Measurements from ENCODE around the gene PAQR7.
A peak's percentile ranks its signal among the peaks of the same experiment; 100 is the strongest.

The PAQR7 gene

DNA sequence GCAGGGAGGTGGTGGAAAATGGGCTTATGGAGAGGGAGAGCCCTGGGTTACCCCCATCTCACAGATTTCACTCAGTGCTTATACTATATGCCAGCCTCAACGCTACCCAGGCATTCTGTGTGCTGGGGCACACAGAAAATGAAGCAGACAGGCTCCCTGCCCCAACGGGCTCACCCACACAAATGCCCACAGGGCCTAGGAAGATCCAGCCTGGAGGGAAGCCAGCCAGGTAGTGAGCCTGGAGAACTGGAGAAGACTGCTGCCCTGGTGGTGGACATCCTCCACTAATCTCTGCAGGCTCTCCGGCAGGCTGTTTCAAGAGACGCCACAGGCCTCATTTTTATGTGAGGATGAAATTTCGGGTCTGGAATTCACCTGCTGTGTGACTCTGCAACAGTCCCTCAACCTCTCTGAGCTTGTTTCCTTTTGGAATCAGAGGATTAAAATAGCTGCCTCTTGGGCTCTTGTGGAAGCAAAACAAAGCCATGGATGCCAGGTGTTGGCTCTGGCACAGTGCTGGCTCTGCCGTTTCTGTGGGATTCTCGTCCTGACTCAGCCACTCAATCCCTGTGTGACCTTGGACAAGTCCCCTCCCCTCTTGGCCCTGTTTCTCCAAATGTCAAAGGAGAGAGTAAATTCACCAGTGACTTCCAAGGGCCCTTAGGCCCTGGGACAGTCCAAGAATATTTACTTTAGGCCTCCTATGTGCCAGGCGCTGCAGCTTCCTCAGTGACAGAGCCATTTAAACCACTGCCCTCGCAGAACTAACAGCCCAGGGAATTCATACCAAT, 3.6 kb downstream of the PAQR7 start:
- DNase-seq, result no peak

DNA sequence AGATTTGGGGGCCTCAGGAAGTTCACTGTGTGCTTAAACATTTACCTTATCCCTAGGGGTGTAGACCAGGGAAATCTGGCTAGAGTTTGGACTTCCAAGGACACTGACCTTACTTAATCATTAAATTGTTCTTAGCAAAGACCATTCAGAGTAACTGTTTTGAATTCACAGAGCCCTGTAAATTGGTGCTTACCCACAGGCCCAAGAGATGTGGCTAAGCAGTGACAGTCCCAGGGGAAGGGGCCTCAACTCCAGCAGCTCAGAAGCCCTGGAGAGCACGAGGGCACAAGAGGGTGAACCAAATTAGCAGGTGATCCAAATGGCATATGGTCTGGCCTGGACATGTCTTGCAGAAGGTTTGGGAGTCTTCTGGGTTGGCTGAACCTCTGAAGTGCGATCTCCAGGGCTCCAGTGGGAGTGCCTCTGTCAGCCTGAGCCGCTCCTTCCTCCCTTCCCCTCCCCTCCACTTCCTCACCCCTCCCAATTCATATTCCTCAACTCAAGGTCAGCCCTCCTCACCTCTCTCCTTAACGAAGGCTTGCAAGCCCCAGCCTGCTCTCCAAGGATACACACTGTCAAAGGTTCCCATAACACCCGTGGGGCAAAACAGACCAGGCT, 4.3 kb downstream of the PAQR7 start:
- DNase-seq, result no peak

DNA sequence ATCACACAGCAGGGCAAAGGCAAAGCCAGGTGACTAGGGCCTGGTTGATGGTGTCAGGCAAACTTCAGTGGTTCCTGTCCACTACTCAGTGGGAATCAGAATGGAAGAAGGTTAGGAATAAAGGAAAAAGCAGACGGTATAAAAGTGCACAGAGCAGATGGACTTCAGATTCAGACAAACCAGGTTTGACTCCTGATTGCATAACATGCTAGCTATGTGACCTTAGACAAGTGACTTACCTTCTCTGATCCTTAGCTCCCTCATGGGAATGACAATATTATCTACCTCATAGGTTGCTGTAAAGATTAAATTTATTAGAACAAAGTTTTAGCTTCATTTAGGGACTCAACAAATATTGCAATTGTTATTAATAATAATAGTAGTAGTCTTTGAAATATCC, 4.9 kb downstream of the PAQR7 start:
- DNase-seq, result no peak

DNA sequence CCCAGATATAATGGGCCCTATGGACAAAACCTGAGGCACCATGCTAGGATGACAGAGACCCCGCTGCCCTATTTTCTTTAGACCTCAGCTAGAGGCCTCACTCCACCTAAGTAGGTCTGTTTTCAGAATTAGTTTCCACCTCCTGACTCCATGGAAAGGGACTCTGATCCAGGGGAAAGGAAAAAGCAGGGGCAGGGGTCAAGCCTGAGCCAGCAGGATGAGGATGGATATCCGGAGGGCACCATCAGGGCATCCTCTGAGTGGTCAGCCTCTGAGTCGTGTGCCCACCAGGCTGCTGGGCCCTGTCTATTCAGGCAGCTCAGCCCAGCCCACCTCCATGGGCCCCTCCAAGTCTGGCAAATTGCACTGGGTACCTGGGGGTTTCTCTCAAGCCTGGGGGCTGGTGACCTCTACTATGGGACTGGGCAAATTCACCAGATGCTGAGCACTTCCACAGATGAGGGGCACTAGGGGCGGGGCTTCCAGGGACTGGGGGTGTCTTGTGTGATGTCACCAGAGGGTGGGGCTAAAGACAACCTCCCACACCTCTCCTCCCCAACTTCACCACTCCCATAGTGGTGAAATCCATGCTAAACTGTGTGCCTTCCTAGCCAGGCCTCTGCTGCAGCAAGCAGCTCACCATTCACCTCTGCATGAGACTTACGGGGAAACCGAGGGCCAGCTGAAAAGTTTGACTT, 5.5 kb downstream of the PAQR7 start:
- DNase-seq, result no peak

DNA sequence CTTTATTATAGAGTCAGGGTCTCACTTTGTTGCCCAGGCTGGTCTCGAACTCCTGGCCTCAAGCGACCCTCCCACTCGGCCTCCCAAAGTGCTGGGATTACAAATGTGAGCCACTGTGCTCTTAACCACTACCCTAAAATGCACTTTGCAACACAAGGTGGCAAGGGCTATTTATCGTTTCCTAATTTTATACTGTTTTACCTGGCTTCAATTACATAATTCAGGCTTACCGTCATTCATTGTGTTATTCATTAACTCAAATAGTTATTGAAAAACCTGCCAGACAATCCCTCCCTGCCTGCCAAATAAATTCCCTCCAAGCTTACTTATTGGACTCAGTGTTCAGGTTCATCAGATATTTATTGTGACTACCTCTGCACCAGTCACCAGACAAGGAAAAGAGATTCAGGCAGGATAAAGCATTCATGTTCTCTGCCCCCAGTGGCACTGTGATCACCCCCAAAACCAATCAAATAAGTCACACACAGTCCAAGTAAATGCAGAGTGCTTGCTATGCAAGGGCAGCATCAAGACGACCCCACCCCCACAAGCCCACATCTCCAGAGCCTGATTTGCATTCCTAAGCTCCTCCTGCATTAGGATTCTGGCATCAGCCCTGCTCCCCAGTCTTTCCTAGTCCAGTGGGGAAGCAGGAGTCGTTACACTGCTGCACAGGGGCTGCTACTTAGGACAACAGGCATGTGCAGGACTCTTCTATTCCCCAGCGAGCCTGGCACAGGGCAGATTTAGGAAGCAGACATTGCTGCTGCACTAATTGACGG, 8.1 kb downstream of the PAQR7 start:
- no peak for DNase-seq

DNA sequence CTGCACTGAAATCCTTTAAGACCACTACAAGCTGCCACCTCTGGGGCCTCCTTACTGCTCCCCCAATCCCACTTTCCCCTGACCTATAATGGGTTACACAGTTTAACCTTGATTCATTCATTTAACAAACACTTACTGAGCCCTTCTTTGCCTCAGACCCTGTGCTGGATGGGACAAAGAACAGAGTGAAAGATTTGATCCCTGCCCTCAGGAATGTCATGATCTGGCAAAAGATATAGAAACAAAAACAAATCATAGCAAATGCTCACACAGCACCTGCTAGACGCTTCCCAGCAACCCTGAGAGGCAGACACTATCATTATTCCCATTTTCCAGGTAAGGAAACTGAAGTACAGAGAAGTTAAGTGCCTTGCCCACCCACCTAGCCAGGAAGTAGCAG, 9.2 kb downstream of the PAQR7 start:
- DNase-seq, result no peak

DNA sequence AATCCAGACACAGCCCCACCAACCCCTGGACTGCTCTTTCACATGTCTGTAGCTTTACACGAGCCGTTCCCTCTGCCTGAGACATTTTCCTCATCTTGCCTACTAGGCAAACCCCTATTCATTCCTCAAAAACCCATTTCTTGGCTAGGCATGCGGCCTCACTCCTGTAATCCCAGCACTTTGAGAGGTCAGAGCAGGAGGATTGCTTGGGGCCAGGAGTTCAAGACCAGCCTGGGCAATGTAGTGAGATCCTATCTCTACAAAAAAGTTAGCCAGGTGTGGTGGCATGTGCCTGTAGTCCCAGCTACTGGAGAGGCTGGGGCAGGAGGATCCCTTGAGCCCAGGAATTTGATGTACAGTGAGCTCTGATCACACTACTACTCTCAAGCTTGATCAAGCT, 11.1 kb downstream of the PAQR7 start:
- DNase-seq, result no peak

DNA sequence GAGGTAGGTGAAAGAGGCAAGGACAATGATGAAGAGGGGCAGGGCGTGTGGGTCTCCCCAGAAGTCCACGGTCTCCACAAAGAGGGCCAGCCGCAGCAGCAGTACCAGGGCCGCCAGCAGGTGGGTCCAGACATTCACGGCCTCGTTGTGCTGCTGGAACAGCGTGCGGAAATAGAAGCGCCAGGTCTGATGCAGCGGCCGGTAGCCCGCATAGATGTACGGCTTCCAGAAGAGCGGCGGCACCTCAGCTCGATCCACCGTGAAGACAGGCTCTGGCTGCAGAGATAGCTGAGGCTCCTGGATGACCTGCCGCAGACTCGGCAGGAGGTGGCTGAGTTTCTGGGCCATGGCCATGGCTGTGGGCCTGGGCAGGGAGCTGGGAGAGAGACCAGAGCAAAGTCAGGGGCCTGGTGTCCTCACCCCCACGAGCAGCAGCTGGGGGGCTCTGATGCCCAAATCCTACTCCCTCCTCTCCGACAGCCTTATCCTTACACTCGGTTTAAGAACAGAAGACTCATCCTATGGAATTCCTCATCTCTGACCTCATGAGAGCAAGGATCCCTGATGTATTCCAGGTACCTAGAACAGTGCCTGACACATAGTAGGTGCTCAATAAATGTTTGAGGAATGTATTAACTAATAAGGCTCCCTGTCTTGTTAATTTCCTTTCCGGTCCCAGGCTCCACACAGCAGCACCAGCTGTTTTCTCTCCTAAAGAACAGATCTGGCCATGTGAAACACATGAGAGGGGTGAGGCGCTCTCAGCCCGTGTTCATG, 11.8 kb downstream of the PAQR7 start:
- DNase-seq, result no peak

DNA sequence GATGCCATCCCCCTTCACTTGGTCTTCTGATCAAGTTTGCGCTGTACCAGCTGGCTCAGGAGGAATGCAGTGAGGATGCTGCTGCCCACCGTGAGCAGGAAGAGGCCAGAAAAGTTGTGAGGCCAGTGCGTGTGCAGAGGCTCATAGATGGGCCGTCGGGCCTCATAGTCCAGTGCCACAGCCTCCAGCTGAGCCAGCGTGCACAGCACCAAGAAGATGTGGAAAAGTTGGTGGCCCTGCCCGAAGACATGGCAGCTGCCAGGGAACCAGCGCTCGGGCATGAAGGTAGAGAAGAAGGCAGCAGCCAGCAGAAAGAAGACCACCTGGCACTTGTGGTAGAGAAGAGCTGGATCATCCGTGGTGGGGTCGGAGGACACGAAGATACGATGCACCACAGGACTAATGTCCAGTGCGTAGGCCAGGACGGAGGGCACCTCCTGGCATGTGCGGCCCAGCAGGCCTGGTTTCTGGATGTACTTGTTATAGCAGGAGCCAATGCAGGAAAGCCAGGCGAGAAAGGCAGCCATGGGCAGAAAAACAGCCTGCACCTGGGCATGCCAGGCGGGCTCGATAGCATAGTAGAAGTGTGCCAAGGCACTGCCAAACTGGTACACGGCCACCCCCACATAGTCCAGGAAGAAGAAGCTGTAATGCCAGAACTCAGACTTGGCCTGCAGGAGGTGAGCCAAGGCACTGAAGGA, 12.6 kb downstream of the PAQR7 start:
- DNase-seq, result no peak

DNA sequence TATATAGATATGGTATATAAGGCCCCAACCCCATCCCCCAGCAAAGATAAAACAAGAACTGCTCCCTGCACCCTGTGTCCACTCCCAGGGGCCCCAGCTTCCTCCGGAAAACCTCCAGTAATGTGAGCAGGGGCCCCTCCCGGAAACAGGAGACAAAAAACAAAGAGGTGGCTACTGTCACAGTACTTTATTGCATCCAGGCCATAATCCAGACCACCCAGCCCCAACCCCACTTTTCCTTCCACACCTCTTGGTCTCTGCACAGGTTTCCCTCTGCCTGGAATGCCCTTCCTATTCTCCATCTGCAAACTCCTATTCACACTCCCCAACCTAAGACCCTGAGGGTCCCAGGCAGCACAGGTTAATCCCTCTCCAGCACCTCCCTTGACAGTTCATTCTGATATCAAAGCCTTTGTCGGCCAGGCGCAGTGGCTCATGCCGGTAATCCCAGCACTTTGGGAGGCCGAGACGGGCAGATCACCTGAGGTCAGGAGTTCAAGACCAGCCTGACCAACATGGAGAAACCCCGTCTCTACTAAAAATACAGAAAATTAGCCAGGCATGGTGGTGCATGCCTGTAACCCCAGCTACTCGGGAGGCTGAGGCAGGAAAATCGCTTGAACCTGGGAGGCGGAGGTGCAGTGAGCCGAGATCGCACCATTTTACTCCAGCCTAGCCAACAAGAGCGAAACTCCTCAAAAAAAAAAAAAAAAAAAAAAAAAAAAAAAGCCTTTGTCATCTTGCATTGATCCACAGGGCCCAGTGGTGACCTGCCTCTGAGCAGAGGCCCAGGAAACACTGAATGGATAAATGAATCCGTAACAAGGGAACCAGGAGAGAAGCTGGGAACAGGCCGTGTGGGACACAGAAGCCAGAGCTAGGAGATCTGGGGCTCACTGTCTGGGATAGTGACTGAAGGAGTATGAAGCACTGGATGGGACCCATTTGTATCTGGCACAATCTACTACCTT, 13.9 kb downstream of the PAQR7 start:
- no peak for DNase-seq

DNA sequence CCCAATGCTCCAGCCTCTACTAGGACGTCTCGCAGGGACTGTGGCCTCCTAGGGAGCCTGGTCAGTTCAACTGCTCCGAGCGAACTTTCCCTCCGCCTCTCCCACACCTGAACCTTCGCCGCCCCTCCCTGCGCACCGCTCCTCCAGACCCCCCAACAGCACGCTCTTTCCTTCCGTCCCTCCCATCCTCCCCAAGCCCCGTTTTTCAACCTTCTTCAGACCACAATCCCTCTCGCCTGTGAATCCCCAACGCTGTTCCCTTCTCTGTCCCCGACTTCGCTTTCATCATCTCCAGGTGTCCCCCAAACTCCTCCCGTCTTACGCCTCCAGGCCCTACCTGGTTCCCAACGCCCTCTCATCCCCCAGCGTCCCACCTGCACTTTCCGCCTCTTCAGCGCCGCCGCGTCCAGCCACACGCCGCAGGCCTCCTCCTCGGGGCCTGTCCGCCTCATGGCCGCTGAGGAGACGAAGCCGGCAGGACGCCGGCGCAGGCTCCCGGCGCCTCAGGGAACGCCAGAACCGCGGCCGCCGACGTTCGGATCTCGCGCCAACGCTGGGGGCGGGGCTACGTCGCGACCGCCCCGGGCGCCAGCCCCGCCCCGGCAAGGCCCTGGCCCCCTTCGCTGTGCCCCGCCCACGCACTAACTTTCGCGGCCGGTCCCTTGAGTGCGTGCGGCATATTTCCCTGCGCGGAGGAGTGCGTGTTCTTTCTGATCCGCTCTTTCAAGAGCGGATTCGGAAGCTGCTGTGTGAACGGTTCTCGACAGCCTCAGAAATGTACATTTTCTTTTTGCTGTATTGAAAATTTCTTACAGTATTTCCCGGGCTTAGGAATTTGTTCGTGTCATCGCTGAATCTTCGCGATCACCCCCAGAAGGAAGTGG, 16.4 kb downstream of the PAQR7 start, which contains the start of gene AUNIP:
Gene AUNIP (minus strand): TSS at position 552 of the 884 bp plus-strand sequence. CDS start 100 bp downstream, at position 452.
- DNase-seq, result peak; percentile 94

DNA sequence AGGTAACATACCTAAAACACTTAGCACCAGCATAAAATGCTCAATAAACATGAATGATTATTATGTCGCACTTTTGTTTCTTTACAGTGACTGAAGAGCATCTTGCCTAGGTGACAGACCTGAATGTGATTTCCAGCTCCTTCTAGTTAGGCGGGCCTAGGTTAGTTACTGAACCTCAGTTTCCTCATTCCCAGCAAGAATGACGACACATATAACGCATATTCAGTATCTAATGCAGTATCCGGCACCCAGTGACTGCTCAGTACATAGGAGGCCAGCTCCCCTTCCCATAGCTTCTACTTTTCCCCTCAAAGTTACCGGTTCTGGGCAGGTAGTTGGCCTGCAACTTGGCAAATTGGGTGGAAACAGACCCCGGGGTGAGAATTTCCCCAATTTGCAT, 17.0 kb downstream of the PAQR7 start:
- DNase-seq, result no peak

DNA sequence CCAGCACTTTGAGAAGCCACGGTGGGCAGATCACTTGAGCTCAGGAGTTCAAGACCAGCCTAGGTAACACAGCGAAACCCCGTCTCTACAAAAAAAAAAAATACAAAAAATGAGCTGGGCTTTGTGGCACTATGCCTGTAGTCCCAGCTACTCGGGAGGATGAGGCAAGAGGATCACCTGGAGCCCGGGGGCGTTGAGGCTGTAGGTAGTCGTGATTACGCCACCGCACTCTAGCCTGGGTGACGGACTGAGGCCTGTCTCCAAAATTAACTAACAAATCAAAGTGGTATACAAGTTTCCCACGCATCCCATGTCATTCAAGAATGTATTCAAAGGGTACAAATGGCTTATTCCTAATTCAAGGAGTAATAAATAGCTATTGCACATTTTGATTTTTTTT, 18.7 kb downstream of the PAQR7 start:
- DNase-seq, result no peak

DNA sequence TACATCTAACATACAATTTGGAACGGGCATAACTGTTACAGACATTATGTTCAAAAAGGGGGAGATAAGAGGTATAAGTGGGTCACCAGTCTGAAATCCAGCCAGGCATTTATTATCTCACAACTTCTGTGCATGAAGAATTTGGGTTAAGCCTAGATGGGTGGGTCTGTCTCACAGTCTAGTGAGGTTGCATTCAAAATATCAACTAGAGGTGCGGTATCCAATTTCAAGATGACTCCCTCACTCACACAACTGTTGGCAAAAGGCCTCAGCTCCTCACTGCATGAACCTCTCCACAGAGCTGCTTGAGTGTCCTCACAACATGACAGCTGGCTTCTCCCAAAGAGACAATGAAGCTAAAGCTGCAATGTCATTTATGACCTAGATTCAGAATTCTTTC, 21.0 kb downstream of the PAQR7 start:
- DNase-seq, result no peak

DNA sequence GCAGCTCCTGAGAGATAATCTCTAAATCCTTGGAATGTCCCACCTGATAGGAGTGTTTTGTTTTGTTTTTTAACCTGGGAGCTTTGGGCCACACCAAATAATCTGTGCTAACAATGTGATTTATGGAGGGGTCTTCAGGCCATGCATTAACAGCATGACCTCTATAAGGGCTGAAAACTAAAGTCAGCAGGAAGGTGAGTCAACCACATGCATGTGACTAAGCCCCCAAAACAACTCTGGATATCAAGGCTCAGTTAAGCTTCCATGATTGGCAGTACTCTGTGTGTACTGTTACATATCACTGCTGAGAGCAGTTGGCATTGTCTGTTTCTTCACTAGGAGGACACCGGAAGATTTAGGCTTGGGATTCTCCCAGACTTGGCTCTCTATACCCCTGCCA, 27.0 kb downstream of the PAQR7 start:
- no peak for DNase-seq

DNA sequence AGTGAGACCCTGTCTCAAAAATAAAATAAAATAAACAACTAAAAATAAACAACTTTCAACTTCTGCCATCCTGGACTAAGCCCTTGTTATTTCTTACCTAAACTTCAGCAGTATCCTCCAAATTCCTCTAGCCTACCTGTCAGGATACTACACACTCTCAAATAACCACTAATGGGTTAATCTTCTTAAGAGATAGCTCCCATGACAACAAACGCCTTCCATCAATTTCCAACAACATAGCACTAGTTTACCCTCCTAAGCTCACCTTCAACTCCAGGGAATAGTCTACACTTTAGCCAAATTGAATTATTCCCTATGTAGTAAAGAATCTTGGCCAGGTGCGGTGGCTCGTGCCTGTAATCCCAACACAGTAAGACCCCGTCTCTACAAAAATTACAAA, 27.6 kb downstream of the PAQR7 start:
- no peak for DNase-seq

DNA sequence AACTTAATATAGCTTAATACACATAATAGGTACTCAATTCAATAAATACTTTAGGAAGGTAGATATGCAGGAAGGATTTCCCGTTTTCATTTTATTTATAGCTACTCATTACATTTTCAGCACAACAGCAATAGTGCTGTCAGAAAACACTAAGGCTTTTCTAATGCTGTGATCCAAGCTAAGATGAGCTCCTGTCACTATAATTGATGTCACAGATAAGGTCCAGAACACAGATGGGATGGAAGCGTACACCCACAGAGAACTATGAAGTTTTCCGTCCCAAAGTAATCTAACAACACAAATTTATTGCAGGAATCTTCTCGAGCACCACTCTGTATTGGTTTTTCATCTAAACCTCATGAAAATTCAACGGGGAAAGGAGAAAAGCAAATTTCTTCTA, 29.8 kb downstream of the PAQR7 start:
- no peak for DNase-seq

DNA sequence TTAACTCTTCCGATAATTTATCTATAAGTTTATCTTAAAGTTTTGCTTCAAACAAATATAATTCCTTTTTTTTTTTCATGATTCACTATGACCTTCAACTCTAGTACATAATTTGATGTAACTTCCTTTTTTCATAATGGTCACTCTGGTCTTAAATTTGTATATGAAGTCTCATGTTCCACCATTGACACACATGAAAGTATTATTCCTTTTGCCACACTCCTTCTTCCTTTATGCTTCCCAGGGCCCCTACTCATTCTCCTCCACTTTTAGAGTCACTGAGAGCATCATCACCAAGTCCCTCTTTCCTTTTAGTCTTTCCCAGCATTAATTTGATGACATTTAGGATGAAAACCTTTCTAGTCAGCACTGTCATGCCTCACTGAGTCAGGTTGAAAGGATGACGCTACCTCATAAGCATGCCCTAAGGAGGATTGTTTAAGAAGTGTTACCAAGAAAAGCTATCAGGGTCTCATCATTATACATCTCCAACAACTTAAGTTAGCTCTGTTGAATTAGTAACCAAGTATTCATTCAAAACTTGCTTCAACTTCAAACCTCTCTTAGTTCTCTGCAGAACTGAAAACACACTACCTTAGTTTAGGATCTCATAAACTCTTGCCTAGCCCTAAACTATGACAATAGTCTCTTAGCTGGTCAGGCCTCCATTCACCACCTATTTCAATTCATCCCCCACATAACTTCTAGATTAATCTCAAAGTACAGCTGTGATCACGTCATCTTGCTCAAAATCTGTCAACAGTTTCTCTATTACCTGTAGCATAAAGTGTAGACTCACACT, 30.8 kb downstream of the PAQR7 start:
- no peak for DNase-seq

DNA sequence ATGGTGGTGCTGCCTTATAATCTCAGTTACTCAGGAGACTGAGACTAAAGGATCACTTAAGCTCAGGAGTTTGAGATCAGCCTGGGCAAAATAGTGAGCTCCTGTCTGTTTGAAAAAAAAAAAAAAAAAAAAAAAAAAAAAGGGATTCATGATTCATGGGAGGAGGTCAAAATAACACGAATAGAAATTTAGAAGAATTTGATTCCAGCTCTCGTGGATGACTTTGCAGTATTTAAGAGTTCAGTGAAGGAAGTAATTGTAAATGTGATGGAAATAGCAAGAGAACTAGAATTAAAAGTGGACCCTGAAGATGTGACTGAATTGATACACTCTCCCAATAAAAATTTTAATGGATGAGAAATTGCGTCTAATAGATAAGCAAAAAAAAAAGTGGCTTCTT, 32.0 kb downstream of the PAQR7 start:
- DNase-seq, result no peak

Measured in CD4-positive, alpha-beta T cell treated with Interleukin-17A for 4 hours (primary cell).